HEK293T (cell line): ENCODE measurements around the gene CNR1.

Experiments
- CTCF ChIA-PET: fragments of 350-600 bp; formaldehyde crosslinking; extraction: SDS; loops from one replicate; lab custom pipeline; 2021; ENCODE audit warnings: antibody characterized with exemption, inconsistent platforms; lab: Yijun Ruan, JAX
- POLR2A ChIA-PET: fragments of 350-600 bp; formaldehyde crosslinking; extraction: SDS; loops from one replicate; lab custom pipeline; 2020; ENCODE audit warnings: antibody characterized with exemption, inconsistent platforms; lab: Yijun Ruan, JAX
- DNase-seq: peaks from one replicate; pipeline ENCODE4 v3.0.0; 2012; ENCODE audit warnings: mixed read lengths; ENCODE audit errors: extremely low spot score
- ARNT ChIP-seq: fragments of 450-650 bp; IDR thresholded peaks from 2 replicates; pipeline ENCODE4 v1.6.1; 2017; ENCODE audit warnings: mild to moderate bottlenecking
- BHLHE40 ChIP-seq: fragments of 450-650 bp; IDR thresholded peaks from 2 replicates; pipeline ENCODE4 v1.6.1; 2016; ENCODE audit warnings: mild to moderate bottlenecking, moderate library complexity, borderline replicate concordance
- CTBP1 ChIP-seq: fragments of 450-650 bp; IDR thresholded peaks from 2 replicates; pipeline ENCODE4 v1.6.1; 2016; ENCODE audit warnings: borderline replicate concordance
- ELF4 ChIP-seq: fragments of 450-650 bp; IDR thresholded peaks from 2 replicates; pipeline ENCODE4 v1.6.1; 2017; ENCODE audit warnings: antibody characterized with exemption
- FOXA1 ChIP-seq: fragments of 450-650 bp; IDR thresholded peaks from 2 replicates; pipeline ENCODE4 v1.6.1; 2016; ENCODE audit warnings: mild to moderate bottlenecking
- FOXK2 ChIP-seq: fragments of 450-650 bp; IDR thresholded peaks from 2 replicates; pipeline ENCODE4 v1.6.1; 2016; ENCODE audit warnings: mild to moderate bottlenecking
- FOXM1 ChIP-seq: fragments of 450-650 bp; IDR thresholded peaks from 2 replicates; pipeline ENCODE4 v1.6.1; 2017; ENCODE audit warnings: mild to moderate bottlenecking, borderline replicate concordance
- HDGF ChIP-seq: fragments of 450-650 bp; IDR thresholded peaks from 2 replicates; pipeline ENCODE4 v1.6.1; 2017; ENCODE audit warnings: antibody characterized with exemption, borderline replicate concordance
- L3MBTL2 ChIP-seq: fragments of 450-650 bp; conservative IDR thresholded peaks from 2 replicates; pipeline ENCODE4 v1.6.1; 2016; ENCODE audit warnings: mild to moderate bottlenecking
- LEF1 ChIP-seq: fragments of 450-650 bp; IDR thresholded peaks from 2 replicates; pipeline ENCODE4 v1.6.1; 2017; ENCODE audit warnings: mild to moderate bottlenecking, borderline replicate concordance
- NFRKB ChIP-seq: fragments of 450-650 bp; IDR thresholded peaks from 2 replicates; pipeline ENCODE4 v1.6.1; 2016; ENCODE audit warnings: mild to moderate bottlenecking, moderate library complexity
- SP1 ChIP-seq: fragments of 450-650 bp; IDR thresholded peaks from 2 replicates; pipeline ENCODE4 v1.6.1; 2017
- SUZ12 ChIP-seq: fragments of 450-650 bp; IDR thresholded peaks from 2 replicates; pipeline ENCODE4 v1.6.1; 2016; ENCODE audit warnings: mild to moderate bottlenecking
- TARDBP ChIP-seq: fragments of 450-650 bp; IDR thresholded peaks from 2 replicates; pipeline ENCODE4 v1.6.1; 2016
- ZNF384 ChIP-seq: fragments of 450-650 bp; IDR thresholded peaks from 2 replicates; pipeline ENCODE4 v1.6.1; 2016
- TF ChIP-seq, protein P1 (sequence below): fragments of 450-650 bp; IDR thresholded peaks from 2 replicates; pipeline ENCODE4 v1.6.1; 2016

Gene CNR1

DNA sequence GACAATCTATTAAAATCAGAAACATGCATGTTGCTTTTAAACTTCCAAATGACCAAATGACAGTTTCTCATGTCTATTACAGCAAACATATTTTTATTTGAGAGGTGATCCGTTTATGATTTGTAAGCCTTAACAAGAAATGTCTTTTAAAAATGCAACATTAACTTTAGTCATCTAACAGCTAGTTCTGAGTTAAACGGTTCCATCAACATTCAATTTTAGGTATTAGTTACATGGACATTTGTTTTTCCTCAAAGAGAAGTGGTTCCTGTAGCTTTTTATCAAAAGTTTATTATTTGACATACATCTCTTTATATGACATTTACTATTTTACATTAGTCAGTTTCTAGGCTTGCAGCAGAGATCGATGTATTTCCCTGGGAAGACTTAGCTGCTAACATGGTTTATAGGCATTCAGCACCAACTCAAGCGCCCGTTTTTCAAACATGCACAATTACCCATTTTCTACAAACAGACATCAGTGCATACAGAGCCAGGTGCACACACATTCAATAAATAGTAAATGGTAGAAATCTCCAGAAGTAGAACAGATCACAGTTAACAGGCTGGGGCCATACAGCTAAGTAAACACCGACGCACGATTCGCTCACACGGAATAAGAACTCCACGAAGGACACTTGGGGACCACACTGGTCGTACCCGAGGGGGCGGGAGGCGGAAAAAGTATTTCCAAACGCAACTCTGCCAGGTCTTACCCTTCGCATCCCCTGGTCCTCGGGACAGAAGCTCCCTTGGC lies 882 bp downstream of the CNR1 start:
- POLR2A ChIA-PET, result no interaction called here

DNA sequence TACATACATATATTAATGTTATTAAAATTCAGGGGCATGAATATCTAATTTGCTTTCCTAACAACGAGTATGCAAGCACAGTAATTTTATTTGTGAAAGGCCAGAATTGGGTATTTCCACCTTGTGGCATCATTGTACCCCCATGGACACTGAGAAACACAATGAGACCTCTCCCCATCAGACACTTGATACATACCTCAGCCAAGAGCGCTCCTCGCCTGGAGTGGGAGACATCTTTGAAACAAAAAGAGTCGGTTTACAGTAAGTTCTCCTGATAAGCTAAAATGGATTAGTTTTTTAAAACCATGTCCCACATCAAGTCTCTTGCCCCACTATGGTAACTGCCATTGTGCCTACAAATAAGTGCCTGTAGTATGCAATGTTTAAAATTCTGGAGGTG lies 2.1 kb downstream of the CNR1 start:
- POLR2A ChIA-PET, result no interaction called here
- CTCF ChIA-PET, result no interaction called here
- TF ChIP-seq NFRKB (no peak), CTBP1 (no peak), SUZ12 (no peak), FOXM1 (no peak), ARNT (no peak), ZNF384 (no peak), ELF4 (no peak), FOXK2 (no peak), L3MBTL2 (no peak)
- TF ChIP-seq, protein P1, sequence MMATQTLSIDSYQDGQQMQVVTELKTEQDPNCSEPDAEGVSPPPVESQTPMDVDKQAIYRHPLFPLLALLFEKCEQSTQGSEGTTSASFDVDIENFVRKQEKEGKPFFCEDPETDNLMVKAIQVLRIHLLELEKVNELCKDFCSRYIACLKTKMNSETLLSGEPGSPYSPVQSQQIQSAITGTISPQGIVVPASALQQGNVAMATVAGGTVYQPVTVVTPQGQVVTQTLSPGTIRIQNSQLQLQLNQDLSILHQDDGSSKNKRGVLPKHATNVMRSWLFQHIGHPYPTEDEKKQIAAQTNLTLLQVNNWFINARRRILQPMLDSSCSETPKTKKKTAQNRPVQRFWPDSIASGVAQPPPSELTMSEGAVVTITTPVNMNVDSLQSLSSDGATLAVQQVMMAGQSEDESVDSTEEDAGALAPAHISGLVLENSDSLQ, result no peak
- DNase-seq, result no peak

More for the DNA sequence above, 882 bp downstream of the CNR1 start:
- CTCF ChIA-PET, result no interaction called here
- TF ChIP-seq NFRKB (no peak), SP1 (no peak), FOXM1 (no peak), SUZ12 (no peak), L3MBTL2 (no peak), BHLHE40 (no peak), FOXA1 (no peak)
- TF ChIP-seq, protein P1, result no peak
- no peak for DNase-seq

DNA sequence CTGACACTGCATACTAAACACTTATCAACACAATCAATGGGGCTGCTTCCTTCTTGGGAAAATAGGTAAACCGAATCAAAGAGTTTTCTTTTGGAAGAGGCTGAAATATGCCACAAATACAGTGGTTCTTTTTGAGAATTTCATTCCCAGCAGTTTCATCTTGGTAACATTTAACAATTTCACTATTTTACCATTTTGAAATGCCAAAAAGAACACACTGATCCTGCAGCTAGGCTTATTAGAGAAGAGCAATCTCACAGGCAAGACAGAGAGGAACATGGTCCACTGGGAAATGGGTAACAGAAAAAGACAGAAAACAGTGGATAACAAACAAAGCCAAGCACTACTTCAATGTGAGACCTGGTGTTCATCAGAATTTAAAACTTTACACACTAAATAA lies 2.5 kb downstream of the CNR1 start:
- DNase-seq, result no peak
- TF ChIP-seq FOXA1, result no peak
- TF ChIP-seq SUZ12, result no peak
- TF ChIP-seq FOXK2, result no peak
- TF ChIP-seq HDGF, result no peak
- TF ChIP-seq SP1, result no peak
- no peak for TF ChIP-seq BHLHE40
- TF ChIP-seq LEF1, result no peak
- TF ChIP-seq ARNT, result no peak
- TF ChIP-seq NFRKB, result no peak
- no peak for TF ChIP-seq CTBP1
- TF ChIP-seq L3MBTL2, result no peak
- TF ChIP-seq ZNF384, result no peak
- no peak for TF ChIP-seq FOXM1
- no peak for TF ChIP-seq TARDBP
- TF ChIP-seq, protein P1, result no peak
- TF ChIP-seq ELF4, result no peak
- ChIA-PET POLR2A (no interaction called here), CTCF (interaction anchor here (0.6 kb wide), 1 partner anchor 332 kb away, joined by 4 read pairs; no protein-coding TSS in a partner anchor)

DNA sequence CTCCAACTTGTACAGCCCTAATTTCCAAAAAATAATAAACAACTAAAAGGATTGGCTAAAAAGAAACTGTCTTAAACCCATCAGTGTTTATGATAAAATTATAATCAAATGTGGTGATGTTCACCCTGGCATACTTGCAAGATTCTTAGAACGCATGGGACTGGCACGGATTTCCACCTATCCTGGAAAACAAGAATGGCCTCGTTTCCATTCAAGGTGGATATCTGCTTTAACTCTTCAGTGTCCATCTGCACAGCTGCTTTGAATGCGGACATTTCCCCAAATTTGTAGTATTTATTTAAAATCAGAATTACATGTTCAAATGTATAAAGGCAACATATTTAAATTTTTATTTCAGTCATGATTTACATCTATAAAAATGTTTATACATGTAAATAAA lies 4.2 kb downstream of the CNR1 start:
- no peak for TF ChIP-seq BHLHE40
- TF ChIP-seq L3MBTL2, result no peak
- no peak for TF ChIP-seq FOXM1
- no peak for TF ChIP-seq SP1
- DNase-seq, result no peak
- ChIA-PET CTCF (no interaction called here), POLR2A (no interaction called here)

DNA sequence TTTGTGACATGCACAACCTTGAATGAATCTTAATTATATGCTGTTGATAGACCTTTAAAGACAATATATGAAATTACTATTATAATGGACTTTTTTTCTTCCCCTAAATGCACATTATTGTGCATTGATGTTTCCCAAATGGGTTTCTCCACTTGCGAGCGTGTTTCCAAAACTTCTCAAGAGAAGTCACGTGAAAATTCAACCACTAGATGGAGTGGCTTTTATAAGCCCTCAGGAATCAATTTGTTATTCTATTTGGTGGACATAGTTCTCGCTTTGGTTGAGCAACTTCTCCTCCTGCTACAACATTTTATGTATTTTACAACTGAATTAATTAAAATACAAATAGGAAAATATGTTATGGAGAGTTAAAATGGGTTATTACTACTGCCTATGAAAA lies 9.0 kb downstream of the CNR1 start:
- POLR2A ChIA-PET, result no interaction called here
- CTCF ChIA-PET, result no interaction called here
- no peak for DNase-seq
- TF ChIP-seq, protein P1, result no peak
- no peak for TF ChIP-seq NFRKB
- no peak for TF ChIP-seq TARDBP
- no peak for TF ChIP-seq SUZ12
- no peak for TF ChIP-seq ARNT
- TF ChIP-seq HDGF, result no peak

DNA sequence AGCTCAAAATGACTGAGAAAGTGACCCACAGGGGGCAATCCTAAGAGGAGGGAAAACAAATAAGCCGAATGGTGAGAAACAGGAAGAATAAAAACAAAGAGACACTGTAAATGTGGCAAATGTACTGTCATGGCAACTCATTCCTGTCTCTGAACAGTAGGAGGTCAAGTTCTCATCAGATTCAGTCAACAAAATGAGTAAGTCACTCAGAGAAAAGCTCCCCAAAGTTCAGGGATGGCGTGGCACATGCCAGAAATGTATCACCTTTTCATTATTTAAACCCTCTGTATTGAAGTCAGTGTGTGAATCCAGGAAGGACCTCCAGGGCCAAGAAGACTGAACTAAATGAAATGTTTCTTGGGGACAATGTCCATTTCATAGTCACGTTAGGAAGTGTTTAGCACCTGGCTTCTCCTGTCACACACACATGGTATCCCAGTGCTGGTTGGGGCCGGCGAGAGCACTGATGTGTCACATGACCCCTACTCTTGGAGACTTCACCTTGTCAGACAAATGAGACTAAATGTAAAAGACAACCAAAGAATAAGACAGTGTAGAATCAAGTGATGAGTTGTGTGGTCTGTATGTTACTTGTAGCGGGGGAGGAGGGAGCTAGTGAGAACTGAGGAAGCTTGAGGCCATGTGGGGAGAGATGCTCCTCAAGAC lies 20.7 kb downstream of the CNR1 start:
- CTCF ChIA-PET, result no interaction called here
- POLR2A ChIA-PET, result no interaction called here
- no peak for TF ChIP-seq ARNT
- no peak for TF ChIP-seq LEF1
- no peak for TF ChIP-seq ELF4
- no peak for TF ChIP-seq HDGF
- TF ChIP-seq FOXM1, result no peak
- no peak for TF ChIP-seq SUZ12
- TF ChIP-seq CTBP1, result no peak
- no peak for TF ChIP-seq NFRKB
- TF ChIP-seq, protein P1, result no peak
- TF ChIP-seq TARDBP, result no peak
- TF ChIP-seq ZNF384, result no peak
- no peak for TF ChIP-seq FOXK2
- no peak for TF ChIP-seq BHLHE40
- TF ChIP-seq L3MBTL2, result no peak
- no peak for DNase-seq
